ENCODE results near the gene MRPS22.

- TF ChIP-seq CTCF (IDR thresholded peaks at IDR 0.05) (no peak), POLR2A (IDR thresholded peaks at IDR 0.05) (no peak)
These were observed 34.9 kb downstream of the MRPS22 start for GRCh38 chr3:139378587-139379241.

Measured in Peyer's patch (tissue), 4 donors.